Activated CD4-positive, alpha-beta T cell treated with anti-CD3 and anti-CD28 coated beads, Interleukin-2, Interleukin-6, amounts not matched to agents 100 ng/mL and 50 ng/mL, durations not matched to agents 16 hours and 8 hours (primary cell): ENCODE data around the gene MAGIX.

Experiments
- DNase-seq: peaks from one replicate; pipeline ENCODE4 v3.0.0-alpha.2; 2020

MAGIX gene

DNA sequence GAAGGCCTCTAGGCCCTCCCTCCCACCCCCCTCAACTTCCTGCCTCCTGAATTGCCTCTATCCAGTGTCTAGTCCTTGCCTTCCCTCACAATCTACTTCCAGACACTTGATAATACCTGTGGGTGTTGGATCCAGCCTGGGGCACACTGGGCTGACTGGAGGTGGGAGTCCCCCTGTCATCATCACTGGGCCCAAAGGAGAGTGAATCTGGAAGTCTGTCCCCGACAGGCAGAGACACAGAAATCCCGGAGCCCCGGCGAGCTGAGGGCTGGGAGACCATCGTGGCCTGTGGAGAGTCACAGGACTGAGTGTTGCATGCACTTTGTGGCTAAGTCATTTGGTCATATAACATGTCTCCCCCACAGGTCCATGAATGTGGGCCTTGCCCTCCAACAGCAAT lies 45.8 kb downstream of the MAGIX start:
- DNase-seq: no peak

- no peak for DNase-seq
These were observed 47.1 kb downstream of the MAGIX start for GRCh38 chrX:49209434-49210251.

DNA sequence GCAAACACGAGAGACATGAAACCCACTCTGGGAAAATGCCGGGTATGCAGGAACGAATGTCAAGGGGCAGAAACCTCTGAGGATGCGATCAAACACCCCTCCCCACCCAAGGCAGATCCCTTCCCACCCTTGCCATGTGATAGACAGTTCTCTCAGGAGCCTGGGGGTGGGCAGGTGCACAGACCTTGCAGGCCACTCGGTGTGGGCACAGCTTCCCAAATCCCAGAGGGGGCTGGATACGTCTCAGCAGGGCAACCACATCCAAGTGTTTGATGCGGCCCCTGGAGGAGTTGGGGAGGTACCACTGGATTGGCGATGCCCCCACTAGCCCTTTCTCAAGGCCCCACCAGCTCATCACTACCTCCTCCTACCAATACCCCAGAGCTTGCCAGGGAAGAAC lies 47.8 kb downstream of the MAGIX start:
- no peak for DNase-seq

DNA sequence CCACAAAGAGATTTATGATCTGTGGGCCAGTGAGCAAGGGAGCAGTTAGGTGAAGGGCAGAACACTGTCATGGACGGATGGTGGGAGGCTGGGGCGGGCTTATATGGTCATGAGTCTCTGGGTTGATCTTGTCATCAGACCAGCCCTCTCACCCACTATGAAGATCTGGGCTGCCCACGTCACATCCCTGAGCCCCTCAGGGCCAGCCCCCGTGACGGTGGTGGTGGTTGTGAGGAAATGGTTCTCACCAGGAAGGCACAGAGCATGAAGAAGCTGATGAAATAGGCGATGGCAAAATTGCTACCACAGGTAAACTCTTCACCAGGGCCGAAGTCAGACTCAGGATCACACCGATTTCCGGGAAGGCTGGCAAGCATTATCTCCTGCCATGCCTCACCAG lies 48.5 kb downstream of the MAGIX start:
- no peak for DNase-seq

DNA sequence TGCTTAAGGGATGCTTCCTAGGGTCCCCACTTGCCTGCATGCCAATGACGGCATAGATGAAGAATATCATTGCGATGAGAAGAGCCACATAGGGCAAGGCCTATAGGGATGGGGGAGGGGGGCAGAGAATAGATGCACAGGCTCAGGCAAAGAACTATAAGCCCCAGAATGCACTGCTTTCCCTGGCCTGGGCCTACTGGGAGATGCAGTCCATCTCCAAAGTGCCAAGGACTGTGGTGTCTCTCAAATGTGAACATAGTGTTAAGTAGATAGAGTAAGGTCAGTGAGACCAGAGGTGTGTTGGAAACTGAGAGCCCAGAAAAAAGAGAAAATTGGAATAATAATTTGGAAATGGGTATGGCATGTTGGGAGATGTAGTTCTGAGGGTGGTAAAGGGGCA lies 49.7 kb downstream of the MAGIX start:
- DNase-seq: no peak

DNA sequence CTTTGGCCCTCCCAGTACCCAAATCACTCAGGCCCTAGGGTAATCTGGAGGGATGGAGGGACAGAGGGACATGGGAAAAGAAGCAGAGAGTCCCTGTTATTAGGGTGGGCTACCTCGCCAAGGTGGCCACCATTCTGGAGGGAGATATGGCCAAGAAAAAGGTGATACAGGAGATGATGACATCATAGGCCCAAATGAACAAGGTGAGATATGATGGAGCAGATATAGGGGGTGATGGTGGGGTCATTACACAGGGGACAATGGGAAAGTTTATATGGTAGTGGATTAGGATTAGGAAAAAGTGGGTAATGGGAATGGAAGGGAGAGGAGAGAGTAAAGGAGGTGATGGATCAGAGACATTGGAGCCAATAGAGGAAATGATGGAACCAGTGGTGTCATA lies 50.3 kb downstream of the MAGIX start:
- DNase-seq: no peak

- no peak for DNase-seq
These were observed 51.9 kb downstream of the MAGIX start for GRCh38 chrX:49214416-49214815.

DNA sequence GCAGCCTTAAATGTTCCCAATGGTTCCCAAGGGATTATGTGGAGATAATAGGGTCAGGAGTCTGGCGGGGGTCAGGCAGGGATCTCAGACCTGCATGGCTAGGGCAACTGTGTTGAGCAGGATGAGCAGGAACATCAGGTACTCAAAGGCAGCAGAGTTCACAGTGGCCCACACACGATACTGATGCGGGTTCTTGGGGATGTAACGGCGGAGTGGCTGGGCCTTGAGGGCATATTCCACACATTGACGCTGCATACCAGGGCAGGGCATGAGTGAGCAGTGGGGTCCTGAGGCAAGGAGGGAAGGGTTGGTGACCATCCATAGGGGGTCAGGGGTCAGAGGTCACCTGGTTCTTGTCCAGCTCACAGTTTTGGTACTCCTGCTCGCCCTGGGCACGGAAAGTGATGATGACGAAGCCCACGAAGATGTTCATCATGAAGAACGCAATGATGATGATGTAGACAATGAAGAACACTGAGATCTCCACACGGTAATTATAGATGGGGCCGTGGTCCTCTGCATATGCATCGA lies 52.5 kb downstream of the MAGIX start:
- no peak for DNase-seq
